H7 (cell line): Measurements from ENCODE around the gene CCSER1. TPM values are rescaled to one million over a fixed set of nuclear protein-coding genes. Genes with fewer than 3 reads are reported as not detected.

Experiments used
- DNase-seq: peaks from one replicate; pipeline ENCODE4 v3.0.0; 2012
- H3K27me3 ChIP-seq: 2 replicates; pipeline ENCODE4 v1.6.0; 2011; ENCODE audit warnings: mild to moderate bottlenecking, low read length; ENCODE audit not compliant: control insufficient read depth, insufficient read depth
- H3K36me3 ChIP-seq: replicated peaks from 2 replicates; pipeline ENCODE4 v1.5.1; 2011; ENCODE audit warnings: low read length; ENCODE audit not compliant: control insufficient read depth, insufficient read depth
- H3K4me3 ChIP-seq: 2 replicates; pipeline ENCODE4 v1.5.1; 2011; ENCODE audit warnings: low read depth, mild to moderate bottlenecking, control low read depth, low read length, moderate library complexity; ENCODE audit not compliant: insufficient read depth
- total RNA-seq: library from RNA; depleted of rRNA; stranded (reverse); fragments of >200 nt; shearing (Covaris generic); gene quantifications from 2 replicates; pipeline ENCODE4 v1.2.3, GENCODE V29; 2014

Gene CCSER1
- total RNA-seq, 1 experiment from 2014 or later: 1.1 TPM

DNA sequence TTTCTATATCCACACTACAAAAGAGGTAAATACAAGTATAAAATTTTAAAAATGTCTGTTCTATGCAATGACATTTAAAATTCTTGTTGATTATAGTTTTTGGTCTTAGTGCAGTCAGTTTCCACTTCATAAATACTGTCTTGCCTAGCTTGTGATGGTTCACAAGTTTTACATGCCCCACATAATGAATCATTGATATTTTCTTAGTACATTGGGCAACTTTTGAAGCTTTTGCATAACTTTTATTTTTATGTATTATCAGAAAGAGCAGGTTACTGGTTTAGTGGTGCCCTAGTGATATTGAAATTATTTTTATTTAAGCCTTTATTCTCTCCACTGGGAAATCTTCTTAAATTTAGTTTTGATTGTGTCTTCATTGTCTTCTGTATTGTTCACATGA lies 388.0 kb downstream of the CCSER1 start:
- Histone ChIP-seq H3K27me3 (no peaks in the 10 kb centered on the region), H3K36me3 (no peaks in the 10 kb centered on the region), H3K4me3 (no peak overlapping the region)
- DNase-seq: no peak

DNA sequence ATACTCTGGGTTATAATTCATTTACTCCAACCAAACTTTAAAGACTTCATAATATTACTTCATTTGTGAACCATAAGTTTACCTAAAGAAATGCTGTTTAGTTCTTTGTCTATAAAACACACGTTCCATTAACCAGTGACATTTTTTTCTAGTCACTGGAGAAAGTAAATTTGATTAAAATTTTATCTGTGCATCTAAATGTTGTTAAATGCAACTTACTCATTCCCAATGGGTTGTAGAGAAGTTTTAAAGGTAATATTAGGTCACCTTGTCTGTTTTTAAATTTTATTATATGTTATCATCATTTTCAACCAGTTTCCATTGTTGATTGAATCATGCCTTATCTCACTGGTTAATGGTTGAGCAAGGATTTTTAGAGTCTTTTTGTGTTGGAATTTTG lies 401.4 kb downstream of the CCSER1 start:
- DNase-seq: no peak
- no peaks in the 10 kb centered on the region for H3K36me3 ChIP-seq
- H3K4me3 ChIP-seq: no peak overlapping the region
- no peaks in the 10 kb centered on the region for H3K27me3 ChIP-seq

DNA sequence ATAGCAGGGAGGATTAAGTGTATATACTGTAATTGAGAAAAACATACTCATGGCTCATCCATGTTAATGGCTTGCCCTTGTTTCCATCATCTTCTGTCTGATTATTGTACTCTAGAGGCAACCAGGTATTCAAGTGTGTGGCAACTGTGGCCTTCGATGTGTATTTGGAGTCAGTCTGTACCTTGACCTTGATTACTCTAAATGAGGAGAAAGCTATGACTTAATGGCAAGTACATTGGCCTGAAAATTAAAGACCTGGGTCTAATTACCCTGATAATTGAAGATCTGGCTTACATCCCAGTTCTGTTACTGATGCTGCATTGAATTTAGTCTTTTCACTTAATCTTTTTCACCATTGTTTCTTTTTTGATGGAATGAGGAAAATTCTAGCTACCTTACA lies 409.2 kb downstream of the CCSER1 start:
- Histone ChIP-seq H3K27me3 (no peaks in the 10 kb centered on the region), H3K4me3 (no peak overlapping the region), H3K36me3 (no peaks in the 10 kb centered on the region)
- no peak for DNase-seq

DNA sequence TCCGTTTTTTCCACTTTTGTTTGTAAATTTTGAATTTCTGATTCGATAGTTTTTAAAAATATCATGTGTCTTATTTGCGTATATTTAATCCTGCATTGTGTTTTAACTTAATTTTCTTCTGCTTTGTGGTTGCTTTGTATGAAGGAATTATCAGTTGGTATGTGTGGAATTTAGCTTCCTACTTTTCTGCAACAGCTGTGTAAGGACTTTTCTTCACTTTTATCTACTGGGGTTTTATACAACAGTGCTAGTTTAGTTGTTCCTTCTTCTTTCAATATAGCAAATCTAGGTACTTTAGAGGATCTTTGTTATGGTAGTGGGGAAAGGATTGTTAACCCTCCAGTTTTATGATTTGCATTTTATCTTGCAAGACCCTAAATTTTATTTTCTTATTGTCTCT lies 410.3 kb downstream of the CCSER1 start:
- H3K4me3 ChIP-seq: no peak overlapping the region
- no peaks in the 10 kb centered on the region for H3K27me3 ChIP-seq
- H3K36me3 ChIP-seq: no peaks in the 10 kb centered on the region
- DNase-seq: no peak

DNA sequence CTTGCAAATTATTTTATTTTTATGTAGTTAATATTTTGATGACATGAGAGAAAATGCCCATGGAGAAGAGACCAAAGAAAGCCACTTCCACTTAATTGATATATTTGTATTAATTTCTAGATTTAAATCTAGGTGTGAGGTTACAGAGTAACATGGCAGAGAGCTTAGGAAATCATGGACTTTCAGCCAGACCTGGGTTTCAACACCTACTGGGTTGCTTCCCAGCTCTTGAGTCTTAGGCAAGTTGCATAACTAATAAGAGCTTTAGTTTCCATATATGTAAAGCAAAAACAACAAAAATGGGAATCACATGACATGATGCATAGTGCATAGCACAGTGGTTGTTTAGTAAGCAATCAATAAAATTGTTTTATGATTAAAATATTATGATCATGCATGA lies 413.3 kb downstream of the CCSER1 start:
- Histone ChIP-seq H3K36me3 (no peaks in the 10 kb centered on the region), H3K4me3 (no peak overlapping the region), H3K27me3 (no peaks in the 10 kb centered on the region)
- no peak for DNase-seq

DNA sequence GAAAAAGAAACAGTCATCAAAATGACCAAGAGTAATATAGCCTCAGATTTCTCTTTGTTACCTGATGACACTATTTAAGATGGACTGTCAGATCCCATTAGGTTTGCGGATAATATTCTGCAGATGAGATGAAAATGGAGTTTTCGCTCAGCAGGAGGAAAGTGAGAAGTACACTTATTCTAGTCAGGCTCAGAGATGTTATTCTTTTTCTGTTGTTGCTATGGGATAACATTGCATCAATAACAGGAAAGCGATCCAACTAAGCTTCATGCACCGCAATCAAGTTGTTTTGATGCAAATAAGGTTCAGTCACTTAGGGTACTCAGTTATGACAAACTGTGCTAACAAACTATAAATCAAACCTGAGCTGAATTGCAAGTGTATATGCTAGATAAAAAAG lies 415.0 kb downstream of the CCSER1 start:
- DNase-seq: no peak
- H3K36me3 ChIP-seq: no peaks in the 10 kb centered on the region
- H3K27me3 ChIP-seq: no peaks in the 10 kb centered on the region
- no peak overlapping the region for H3K4me3 ChIP-seq

DNA sequence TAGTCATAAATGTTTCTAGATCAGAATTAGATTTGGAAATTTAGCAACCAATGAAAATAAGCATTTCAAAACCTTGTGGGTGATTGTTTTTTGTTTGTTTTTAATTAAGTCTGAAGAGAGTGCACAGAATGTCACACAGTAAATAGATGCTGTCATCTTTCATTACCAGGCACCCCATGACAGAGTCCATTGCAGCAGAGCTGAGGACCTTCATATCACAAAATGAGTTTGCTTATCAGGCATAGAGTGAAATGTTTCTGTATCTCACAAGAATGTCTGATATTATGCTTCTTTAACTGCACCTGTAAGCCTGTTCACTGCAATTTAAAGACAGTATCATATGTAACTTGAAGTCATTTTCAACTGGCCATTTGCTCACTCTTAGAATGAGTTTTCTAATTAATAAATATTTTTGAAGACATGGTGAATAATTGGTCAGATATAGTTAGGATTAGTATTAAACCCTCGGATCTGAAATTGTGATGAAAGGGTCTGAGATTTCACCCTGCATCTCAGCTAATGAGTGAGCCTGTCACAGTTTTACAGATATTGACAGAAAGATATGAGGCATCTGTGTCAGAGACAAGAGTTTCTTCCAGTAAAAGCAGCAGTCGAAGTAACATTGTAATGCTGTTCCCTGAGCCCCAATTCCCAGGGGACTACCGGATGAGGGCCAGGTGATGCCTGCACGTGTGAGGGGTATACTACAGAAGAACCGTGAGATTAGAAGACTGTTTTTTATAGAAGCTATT lies 416.4 kb downstream of the CCSER1 start:
- Histone ChIP-seq H3K36me3 (no peaks in the 10 kb centered on the region), H3K4me3 (no peak overlapping the region), H3K27me3 (no peaks in the 10 kb centered on the region)
- DNase-seq: no peak

DNA sequence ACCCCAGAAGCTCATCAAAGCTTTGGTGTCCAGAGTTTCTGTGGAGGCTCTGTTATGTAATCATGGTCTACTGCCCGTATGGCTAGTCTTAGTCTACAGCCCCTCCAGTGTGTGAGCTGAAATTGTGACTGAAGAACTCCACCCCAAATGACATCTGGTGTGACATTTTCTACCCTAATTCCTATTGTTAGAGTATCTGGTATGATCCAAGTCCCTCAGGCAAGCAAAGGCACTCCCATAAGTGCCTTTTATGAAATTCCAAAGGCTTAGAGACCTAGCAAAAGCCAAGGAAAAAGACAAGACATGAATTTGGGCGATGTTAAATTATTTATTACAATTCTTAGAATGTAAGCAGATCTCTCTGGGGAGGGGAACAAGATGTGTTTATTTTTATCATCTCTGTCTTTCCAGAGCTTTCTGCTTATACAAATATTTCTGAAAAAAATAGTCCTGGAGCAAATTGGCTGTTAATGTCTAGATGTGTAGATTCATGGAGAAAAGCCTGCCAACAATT lies 417.4 kb downstream of the CCSER1 start:
- Histone ChIP-seq H3K36me3 (no peaks in the 10 kb centered on the region), H3K4me3 (no peak overlapping the region), H3K27me3 (no peaks in the 10 kb centered on the region)
- DNase-seq: no peak

DNA sequence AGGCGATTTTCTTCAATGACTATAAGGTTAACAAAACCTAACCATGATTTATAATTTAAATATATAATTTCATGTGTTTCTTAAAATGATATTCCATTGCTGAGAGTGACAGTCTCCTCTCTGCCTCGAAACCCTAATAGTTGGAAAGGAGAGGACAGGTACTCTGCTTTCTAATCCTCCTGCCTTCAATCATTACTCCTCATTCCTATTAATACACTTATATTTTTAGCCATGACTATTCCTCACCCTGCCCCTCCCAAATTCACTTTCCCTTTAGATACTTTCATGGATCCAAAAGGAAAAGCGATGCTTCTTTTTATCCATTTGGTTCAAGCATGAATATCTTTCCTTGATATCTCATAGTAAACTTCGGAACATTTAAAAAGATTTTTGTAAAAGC lies 418.2 kb downstream of the CCSER1 start:
- H3K36me3 ChIP-seq: no peaks in the 10 kb centered on the region
- H3K4me3 ChIP-seq: no peak overlapping the region
- DNase-seq: no peak
- no peaks in the 10 kb centered on the region for H3K27me3 ChIP-seq

DNA sequence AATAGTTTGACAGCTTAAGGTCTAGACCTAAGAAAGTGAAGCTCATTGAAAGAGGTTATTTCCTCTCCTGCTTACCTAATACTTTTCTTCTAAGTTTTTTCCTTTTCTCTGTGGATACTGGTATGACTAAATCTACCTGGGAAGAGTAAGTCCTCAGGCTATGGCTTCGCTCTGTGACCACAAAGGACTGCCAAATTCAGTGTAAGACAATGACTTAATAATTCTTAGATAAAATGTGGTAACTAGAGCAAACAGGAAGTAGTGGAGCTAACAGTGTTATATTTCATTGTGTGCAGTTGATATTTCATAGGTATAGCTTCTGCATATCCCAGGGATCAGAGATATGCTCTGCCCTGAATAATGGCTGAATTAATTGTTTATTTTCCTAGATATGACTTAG lies 418.9 kb downstream of the CCSER1 start:
- Histone ChIP-seq H3K4me3 (no peak overlapping the region), H3K27me3 (no peaks in the 10 kb centered on the region), H3K36me3 (no peaks in the 10 kb centered on the region)
- no peak for DNase-seq

DNA sequence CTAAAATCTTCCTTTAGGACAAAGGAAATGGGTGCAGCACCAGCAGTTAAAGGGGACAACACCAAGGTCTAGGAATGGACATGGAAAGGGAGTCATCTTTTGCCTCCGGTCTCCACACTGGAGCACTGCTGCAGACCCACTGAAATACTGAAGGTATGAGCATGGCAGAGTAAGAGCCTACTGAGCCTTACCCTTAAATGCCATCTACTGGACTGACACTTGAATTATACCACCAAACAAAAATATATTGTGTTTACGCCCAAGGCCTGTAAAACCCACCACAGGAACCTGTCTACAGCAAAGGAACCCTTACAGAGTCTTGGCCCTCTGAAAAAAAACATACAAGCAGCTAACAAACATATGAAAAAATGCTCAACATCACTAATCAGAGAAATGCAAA lies 443.4 kb downstream of the CCSER1 start:
- Histone ChIP-seq H3K27me3 (no peaks in the 10 kb centered on the region), H3K4me3 (no peak overlapping the region), H3K36me3 (no peaks in the 10 kb centered on the region)
- DNase-seq: no peak

DNA sequence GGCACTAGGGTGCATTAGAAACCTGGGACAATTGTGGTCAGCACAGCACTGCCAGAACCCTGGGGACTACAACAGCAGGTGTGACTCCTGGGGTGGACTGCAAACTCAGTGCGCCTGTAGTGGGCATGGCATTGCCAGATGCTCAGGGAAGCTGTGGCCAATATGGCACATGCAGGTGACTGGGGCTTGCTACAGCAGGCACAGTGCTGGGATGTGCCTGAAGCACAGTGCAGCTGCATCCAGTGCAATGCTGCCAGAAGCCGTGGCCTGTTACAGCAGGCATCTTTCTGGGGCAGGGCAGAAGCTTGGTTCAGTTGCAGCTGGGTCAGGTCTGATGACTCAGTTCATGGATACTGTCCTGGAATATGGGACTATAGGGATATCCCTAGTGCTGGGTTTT lies 445.8 kb downstream of the CCSER1 start:
- DNase-seq: no peak
- Histone ChIP-seq H3K4me3 (no peak overlapping the region), H3K27me3 (no peaks in the 10 kb centered on the region; the same call in 1 of the 2 replicates)

DNA sequence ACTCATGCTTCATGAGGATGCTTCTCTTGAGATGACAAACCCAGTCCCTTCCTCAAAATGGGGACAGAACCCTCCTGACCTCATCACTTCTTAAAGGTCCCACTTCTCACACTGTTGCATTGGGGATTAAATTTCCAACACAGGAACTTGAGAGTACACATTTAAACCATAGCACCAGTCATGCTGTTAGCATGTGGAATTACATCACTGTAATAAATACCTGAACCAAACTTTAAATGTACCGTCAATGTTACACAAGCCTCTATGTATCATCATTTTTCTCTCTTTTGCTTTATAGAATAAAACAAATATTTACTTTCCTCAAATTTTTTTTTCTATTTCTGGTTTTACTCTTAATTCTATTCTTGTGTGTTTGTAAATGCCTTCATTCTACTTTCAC lies 448.2 kb downstream of the CCSER1 start:
- H3K27me3 ChIP-seq: no peaks in the 10 kb centered on the region; the same call in 1 of the 2 replicates
- no peak overlapping the region for H3K4me3 ChIP-seq
- no peak for DNase-seq
- no peaks in the 10 kb centered on the region for H3K36me3 ChIP-seq

More for the DNA sequence above, 445.8 kb downstream of the CCSER1 start:
- H3K36me3 ChIP-seq: no peaks in the 10 kb centered on the region

DNA sequence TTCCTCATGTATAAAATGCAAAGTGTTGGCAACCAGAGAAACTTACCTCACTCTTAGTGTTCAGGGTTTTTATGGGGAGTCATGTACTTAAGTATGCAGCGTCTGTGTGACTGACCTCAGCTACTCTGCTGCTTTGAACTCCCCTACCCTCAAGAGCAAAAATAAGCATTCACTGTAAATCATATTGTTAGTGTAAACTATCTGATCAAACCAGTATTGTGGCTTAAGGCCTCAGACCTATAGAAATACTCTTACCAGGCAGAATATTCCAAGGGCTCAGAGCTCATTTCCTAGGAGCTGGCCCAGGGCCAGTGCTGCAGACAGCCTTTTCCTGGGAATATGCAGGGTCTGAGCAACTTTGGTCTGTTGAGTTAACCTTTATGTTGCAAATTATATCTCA lies 453.1 kb downstream of the CCSER1 start:
- Histone ChIP-seq H3K27me3 (no peaks in the 10 kb centered on the region; the same call in 1 of the 2 replicates), H3K4me3 (no peak overlapping the region), H3K36me3 (no peaks in the 10 kb centered on the region)
- DNase-seq: no peak

DNA sequence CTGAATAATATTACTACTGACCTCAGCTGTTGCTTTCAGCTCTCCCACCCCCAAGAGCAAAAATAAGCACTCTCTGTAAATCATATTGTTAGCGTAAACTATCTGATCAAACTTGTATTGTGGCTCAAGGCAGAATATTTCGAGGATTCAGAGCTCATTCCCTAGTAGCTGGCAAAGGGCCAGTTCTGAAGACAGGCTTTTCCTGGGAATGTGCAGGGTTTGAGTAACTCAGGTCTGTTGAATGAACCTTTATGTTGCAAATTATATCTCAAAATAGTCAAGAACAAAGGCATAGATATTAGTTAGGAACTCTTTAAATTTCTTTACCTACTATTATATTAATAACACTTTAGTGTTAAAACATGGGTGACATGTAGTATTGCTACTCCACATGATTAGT lies 454.9 kb downstream of the CCSER1 start:
- Histone ChIP-seq H3K27me3 (no peaks in the 10 kb centered on the region; the same call in 1 of the 2 replicates), H3K36me3 (no peaks in the 10 kb centered on the region), H3K4me3 (no peak overlapping the region)
- no peak for DNase-seq
